GM19467 (cell line): ENCODE results near the gene KCNA5.

Experiments
- ATAC-seq: cut with Tn5 transposase; IDR thresholded peaks from one replicate; pipeline ENCODE4 v1.9.1; 2021; ENCODE audit warnings: mild to moderate bottlenecking, moderate library complexity; ENCODE audit not compliant: unreplicated experiment

Gene KCNA5

GRCh38 chr12:5027046-5027821 lies 16.4 kb upstream of the KCNA5 start:
- no peak for ATAC-seq

DNA sequence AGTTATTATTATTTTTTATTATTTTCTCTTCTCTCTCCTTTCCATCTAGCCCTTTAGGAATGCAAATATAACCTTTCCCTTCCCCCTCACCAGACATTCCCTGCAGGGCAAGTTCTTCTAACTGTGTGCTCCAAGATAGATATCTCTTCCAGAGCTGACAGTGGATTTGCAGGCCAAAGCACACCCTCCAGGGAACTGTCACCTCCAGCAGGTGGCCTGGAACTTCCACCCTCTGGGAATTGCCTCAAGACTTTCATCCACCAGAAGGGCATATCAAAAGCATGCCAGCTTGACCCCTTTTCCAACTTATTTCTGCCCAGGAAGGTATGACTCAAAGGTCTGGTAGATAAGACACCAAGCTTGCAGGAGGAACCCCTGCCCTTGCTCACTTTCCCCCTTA lies 13.6 kb upstream of the KCNA5 start:
- ATAC-seq = no peak

GRCh38 chr12:5031242-5031641 lies 12.4 kb upstream of the KCNA5 start:
- no peak for ATAC-seq

DNA sequence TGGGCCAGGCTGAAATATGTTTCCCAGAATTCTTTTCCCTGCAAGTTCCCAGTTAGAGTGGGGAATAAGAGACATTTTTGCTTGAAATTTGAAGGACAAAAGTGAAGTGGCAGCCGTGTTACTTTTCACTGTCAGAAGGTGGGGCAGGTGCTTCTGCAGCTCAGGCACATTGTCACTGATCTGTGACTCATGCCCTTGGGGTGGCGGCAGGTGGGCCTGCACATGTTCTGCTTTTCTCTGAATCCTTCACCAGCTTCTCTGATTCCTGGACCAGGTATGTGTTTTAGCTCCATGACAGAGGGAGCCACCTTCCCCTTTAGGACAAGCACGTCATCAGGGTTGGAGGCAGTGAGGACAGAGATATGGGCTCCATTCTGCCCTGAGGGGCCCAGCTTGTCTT lies 11.7 kb upstream of the KCNA5 start:
- no peak for ATAC-seq

- ATAC-seq = no peak
These were observed 10.9 kb upstream of the KCNA5 start for GRCh38 chr12:5032821-5033220.

DNA sequence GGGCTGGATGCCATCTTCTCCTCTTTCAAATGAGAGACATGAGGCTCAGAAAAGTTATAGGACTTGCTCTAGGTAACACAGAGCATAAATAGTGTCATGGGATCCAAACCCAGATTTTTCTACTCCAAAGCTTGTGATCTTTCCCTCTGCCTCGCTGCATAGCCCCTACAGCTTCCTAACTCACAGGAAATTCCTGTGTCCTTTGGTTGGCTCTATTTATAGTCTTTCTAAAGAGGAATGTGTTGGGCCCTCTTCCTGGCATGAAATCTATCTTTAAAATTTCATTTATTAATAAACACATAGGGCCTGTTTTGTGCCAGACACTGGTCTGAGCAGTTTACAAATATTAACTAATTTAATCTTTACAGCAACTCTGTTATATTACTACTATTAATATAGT lies 9.8 kb upstream of the KCNA5 start:
- no peak for ATAC-seq

- ATAC-seq = no peak
These were observed 9.1 kb upstream of the KCNA5 start for GRCh38 chr12:5034603-5035002.

DNA sequence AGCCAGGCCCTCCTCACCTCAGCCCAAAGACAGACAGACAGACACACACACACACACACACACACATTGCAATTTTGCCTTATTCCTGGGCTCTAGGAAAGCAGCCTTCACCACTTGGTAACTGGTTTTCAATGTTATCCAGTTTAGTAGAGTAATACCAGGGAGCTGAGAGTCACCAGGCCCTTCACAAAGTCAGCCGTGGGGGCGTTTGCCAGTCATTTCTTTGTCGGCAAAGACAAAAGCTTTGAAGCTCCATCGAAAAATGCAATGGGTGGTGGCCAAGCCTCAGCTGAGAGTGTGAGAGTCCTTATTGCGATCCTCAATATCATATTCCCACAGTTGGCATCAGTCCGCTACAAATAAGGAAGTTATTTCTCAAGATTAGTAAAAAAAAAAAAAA lies 8.1 kb upstream of the KCNA5 start:
- no peak for ATAC-seq

- no peak for ATAC-seq
These were observed 7.6 kb upstream of the KCNA5 start for GRCh38 chr12:5036031-5036430.

DNA sequence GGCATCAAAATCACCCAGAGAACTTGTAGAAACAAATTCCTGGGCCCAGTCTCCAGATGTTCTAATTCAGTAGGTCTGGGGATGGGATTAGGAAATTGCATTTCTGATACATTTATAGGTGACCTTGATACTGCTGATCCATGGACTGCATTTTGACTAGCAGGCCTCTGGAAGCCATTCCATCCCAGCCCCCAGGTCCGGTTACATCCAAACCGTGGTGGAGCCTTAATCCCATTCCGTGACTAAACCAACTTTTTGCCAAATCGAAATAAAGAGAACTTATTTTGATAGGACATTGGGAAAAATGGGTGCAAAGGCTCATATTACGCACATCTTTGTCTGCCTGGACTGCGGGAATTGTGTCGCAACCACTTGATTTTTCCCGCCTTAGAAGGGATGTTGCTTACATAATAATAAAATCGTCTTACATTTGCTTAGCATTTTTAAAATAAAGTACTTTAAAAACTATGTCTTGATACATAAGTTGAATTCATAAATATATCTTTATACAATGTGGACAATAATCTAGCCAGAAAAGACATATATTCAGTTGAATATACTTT lies 5.8 kb upstream of the KCNA5 start:
- ATAC-seq = no peak

- ATAC-seq = no peak
These were observed 4.8 kb upstream of the KCNA5 start for GRCh38 chr12:5038781-5039311.

- no peak for ATAC-seq
These were observed 3.9 kb upstream of the KCNA5 start for GRCh38 chr12:5039815-5040214.

DNA sequence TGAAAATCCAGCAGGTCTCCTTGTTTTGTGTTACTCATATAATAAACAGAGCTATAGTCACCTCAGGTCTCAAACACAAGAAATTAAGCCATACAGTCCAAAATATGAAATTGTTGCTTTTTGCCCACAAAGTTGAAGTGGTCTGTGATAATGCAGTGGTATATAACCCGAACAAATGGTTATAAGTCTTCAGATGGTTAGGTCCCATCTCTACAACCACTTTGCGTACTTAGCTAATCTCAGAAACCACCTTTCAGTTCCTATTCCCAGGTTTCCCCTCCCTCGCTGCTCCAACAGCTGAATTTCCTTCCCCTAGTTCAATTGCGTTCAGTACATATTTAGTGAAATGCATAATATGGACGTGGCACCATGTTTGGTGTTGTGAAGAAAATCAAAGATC lies 3.3 kb upstream of the KCNA5 start:
- no peak for ATAC-seq

- ATAC-seq = no peak
These were observed 979 bp downstream of the KCNA5 start for GRCh38 chr12:5044420-5045295.

DNA sequence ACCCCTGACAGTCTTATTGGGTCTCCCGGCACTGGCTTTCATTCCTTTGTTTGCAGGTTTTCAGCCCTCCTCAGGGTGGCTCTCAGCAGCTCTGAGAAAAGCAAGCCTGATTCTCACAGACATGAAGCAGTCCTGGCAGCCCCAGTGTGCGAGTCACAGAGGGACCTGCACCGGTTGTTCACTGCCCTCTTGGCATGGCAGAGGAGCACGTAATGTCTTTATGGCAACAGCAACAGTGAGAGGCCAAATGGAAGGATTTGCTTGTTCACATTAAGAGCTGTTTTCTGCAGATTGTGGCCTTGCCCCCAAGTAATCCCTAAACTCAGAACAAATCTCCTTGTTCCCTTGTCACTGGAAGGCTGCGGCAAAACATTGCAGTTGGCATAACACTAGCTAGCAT lies 3.4 kb downstream of the KCNA5 start:
- ATAC-seq = no peak

DNA sequence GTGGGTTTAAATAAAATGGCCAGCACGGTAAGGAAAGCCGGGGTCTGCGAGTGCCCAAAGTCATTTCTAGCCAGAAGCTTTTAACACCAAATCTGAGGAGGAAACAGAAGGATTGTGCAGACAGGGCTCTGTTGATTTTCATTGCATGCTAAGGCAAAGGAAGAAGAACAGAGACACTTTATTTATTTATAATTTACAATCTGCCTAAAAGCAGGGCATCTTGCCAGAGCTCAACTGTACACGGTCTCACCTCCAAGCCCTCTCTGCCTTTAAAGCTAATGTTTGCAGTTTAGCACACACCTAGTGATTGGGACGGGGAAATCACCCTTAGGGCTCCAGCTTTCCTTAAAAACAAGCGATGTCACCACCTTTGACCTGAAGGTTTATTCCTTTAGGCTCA lies 4.0 kb downstream of the KCNA5 start:
- ATAC-seq = no peak

DNA sequence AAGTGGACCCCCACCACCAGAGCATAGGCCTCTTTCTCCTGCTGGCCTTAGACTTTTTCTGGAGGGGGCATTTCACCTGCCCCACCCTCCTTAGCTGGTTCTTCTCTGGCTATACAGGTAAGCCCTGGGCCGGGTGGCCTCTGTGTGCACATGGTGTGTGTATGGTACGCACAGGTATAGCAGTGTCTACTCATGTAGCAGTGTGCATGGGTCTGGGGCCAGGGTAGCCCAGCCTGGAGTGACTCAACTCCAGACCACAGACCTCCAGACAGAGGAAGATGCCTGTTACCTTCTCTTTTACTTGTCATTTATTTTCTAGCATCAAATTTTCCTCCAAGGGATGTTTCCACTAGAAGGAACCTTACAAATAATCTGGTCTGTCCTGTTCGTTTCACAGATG lies 6.9 kb downstream of the KCNA5 start:
- ATAC-seq = no peak

DNA sequence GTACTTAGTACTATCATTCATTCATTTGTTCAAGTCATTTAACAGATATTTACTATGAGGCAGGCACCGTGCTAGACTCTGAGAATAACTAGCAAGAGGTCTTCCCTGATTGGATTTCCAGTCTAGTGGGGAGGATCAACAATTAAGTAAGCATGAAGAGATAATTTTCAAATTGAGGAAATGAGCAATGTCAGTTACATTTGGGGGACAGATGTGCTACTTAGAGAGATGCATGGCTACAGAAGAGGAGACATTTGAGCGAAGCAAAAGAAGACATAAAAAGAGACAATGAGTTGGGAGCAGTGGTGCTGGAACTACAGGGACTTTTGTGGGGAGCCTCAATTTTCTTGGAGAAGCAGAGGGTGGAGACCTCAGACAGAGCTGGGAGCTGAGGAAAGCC lies 7.7 kb downstream of the KCNA5 start:
- no peak for ATAC-seq

DNA sequence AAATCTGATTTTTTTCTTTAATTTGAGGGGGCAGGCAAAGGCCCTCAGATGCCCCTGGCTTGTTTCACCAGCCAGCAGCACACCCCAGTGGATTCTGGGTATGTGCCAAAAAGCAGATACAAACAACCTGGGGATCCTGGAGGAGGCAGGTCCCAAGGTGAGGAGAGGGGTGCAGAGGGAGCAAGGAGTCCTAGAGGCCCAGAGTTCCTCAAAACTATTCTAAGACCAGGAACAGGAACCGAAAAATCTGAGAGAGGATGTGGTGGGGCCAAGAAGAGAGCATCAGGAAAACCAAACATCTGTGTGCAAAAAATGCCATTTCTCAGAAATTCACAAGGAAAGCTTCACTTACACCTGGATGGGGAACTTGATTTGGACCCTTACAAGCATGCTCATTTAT lies 8.2 kb downstream of the KCNA5 start:
- ATAC-seq = no peak

DNA sequence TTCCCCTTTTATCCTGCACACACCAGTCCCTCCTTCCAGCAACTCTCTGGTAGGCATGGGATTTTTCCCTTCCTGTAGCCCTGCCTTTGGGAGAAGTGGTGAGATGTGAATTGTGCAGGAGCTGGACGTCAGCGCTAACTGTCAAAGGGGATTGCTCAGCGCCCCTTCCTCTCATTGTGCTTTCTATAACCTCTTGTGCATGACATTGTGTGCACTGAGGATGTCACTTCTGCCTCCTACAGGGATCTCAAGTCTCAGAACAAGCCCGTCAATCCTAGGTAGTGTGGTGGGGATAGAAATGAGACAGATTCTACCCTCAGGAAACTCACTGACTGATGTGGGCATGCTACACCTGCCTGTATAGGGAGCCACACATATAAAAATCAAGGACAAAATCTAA lies 8.7 kb downstream of the KCNA5 start:
- no peak for ATAC-seq

DNA sequence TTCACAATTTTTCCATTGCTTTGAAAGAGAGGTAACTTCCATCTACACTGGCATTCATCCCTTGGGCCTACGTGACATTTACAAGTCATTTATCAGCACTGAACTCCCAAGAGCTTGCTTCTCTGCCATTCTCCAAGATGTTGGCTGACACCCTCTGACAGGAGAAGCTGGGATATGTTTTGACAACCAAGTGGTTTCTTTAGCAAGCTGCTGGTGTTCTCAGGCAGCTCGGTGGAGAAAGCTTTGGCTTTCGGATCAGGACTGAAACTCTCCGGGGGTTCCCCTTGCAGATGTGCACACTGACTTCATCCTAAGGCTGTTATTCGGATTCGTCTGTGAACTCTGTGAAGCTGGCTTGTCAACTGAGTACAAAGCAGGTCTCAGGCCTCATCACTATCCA lies 15.7 kb downstream of the KCNA5 start:
- ATAC-seq = no peak

DNA sequence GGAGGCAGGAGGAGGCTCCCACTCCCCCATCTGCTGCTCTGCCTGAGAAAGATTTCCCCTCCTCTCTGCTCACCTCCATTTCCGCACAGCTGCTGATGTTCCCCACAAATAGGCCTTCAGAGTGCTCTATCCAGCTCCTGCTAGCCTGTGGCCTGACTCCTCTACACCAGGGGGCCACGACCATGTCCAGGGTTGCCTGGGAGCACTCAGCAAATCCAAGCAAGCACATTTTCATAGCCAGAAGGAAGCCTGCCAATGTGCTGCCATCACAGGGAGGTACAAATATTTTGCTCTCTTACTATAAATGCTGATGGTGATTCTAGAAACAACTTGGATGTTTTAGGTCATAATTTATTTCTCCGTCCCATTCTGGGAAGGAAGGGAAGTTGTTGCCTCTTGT lies 17.3 kb downstream of the KCNA5 start:
- no peak for ATAC-seq
